Measurements from ENCODE around the gene PPP1R18. TPM values are rescaled to one million over a fixed set of nuclear protein-coding genes. Genes with fewer than 3 reads are reported as not detected.

PPP1R18 gene
- total and polyA plus RNA-seq, 2 of the 4 experiments (the other 2 are of a cell fraction), result 31.9 to 134 TPM

GRCh38 chr6:30664994-30665767 lies 21.3 kb downstream of the PPP1R18 start:
- Histone ChIP-seq H3K79me1 (ENCODE audit: low read depth in 1 of 2, low read length in 2 of 2) (peaks cover 6 to 13% of the 10 kb centered on the region in 2 experiments; a peak in 1 of 4 replicates), H3K9me3 (ENCODE audit: control insufficient read depth, insufficient read depth, low read length) (no peaks in the 10 kb centered on the region), H3K4me2 (ENCODE audit: low read depth, low read length) (no peak overlapping the region), H2BK15ac (ENCODE audit: low read depth, low read length) (no peak overlapping the region), H2BK20ac (ENCODE audit: low read depth, low read length) (no peak overlapping the region), H3K4ac (ENCODE audit: low read depth, low read length) (no peak overlapping the region), H3K56ac (ENCODE audit: extremely low read depth, insufficient read depth, low read length) (no peak overlapping the region), H3K27me3 (ENCODE audit: control insufficient read depth, insufficient read depth, low read length) (no peaks in the 10 kb centered on the region), H4K5ac (ENCODE audit: low read depth, low read length) (no peak overlapping the region), H2AK9ac (replicated peaks; ENCODE audit: low read depth, low read length, poor library complexity) (no peak overlapping the region), H3K4me1 (ENCODE audit: control insufficient read depth, insufficient read depth, low read length) (no peaks in the 10 kb centered on the region), H2AFZ (replicated peaks; ENCODE audit: low read length, poor library complexity) (no peak overlapping the region), H3K27ac (ENCODE audit: insufficient read depth, low read length) (no peak overlapping the region), H4K20me1 (ENCODE audit: insufficient read depth, low read length) (no peaks in the 10 kb centered on the region), H3K36me3 (ENCODE audit: control insufficient read depth, insufficient read depth, low read length) (peaks cover 60% of the 10 kb centered on the region), H3K23ac (ENCODE audit: low read depth, low read length) (no peak overlapping the region), H3K9ac (ENCODE audit: low read depth, low read length) (no peak overlapping the region), H2BK5ac (ENCODE audit: low read depth, low read length, poor library complexity, severe bottlenecking) (no peak overlapping the region), H4K8ac (ENCODE audit: low read depth in 2 of 2, low read length in 2 of 2) (no peak overlapping the region), H2AK5ac (ENCODE audit: low read depth, low read length) (no peak overlapping the region), H3K14ac (replicated peaks; ENCODE audit: low read depth, low read length) (no peak overlapping the region), H4K91ac (ENCODE audit: insufficient read depth, low read depth, low read length) (no peak overlapping the region), H3K18ac (ENCODE audit: low read depth, low read length) (no peak overlapping the region), H3K9me1 (ENCODE audit: insufficient read depth, low read length) (no peaks in the 10 kb centered on the region), H2BK120ac (ENCODE audit: low read depth, low read length) (no peak overlapping the region), H3K4me3 (ENCODE audit: insufficient read depth, low read depth, low read length) (no peak overlapping the region)
- dilution Hi-C loops (cut with HindIII; ENCODE audit: low sequenced_read_pairs, unreplicated experiment), result no loop called here
- 97% methylated on average over 13 of the region's 34 CpGs; no CpG with 5 or more reads in 1 of the 2 experiments for WGBS, 2 experiments (ENCODE audit: extremely low coverage in 2 of 2, insufficient read length in 1 of 2)
- in situ Hi-C loops (cut with MboI; ENCODE audit: low sequenced_read_pairs), result no loop called here
- intact Hi-C loops (cut with micrococcal nuclease), result no loop called here
- no TSS peak for BruUV-seq (replicated peaks)
- no peak for DNase-seq
- ChIA-PET POLR2A (ENCODE audit: unreplicated experiment) (interaction anchor here (0.5 kb wide), 1 partner anchor 48 kb away, joined by 5 read pairs; the partner anchor contains the start of gene MRPS18B), CTCF (no interaction called here)
- ATAC-seq (ENCODE audit: low read depth), result no peak
- TF ChIP-seq MXI1 (IDR thresholded peaks at IDR 0.05; ENCODE audit: borderline replicate concordance, low read depth, low read length) (no peak), CTCF (conservative IDR thresholded peaks at IDR 0.05; ENCODE audit: low read depth, low read length) (no peak), BHLHE40 (IDR thresholded peaks at IDR 0.05; ENCODE audit: low read depth, low read length) (no peak), RFX5 (IDR thresholded peaks at IDR 0.05; ENCODE audit: low read depth, low read length) (no peak), ELK1 (IDR thresholded peaks at IDR 0.05; ENCODE audit: borderline replicate concordance, low read depth, low read length) (no peak), FOS (IDR thresholded peaks at IDR 0.05; ENCODE audit: low read depth, low read length) (no peak), SMC3 (IDR thresholded peaks at IDR 0.05; ENCODE audit: low read depth, low read length) (no peak), POLR2A (IDR thresholded peaks at IDR 0.05; ENCODE audit: low read depth, low read length) (no peak), USF2 (IDR thresholded peaks at IDR 0.05; ENCODE audit: low read depth, low read length) (no peak), MAFK (IDR thresholded peaks at IDR 0.05; ENCODE audit: low read depth, low read length) (no peak), RAD21 (IDR thresholded peaks at IDR 0.05; ENCODE audit: low read length) (no peak), NFE2L2 (IDR thresholded peaks at IDR 0.05; ENCODE audit: low read depth, low read length) (no peak), MAZ (IDR thresholded peaks at IDR 0.05; ENCODE audit: borderline replicate concordance, low read depth, low read length) (no peak), CHD1 (IDR thresholded peaks at IDR 0.05; ENCODE audit: low read depth, low read length) (no peak), RCOR1 (IDR thresholded peaks at IDR 0.05; ENCODE audit: insufficient replicate concordance, low read length) (no peak)

Data from IMR-90 (cell line).